ENCODE results near the gene B3GAT1.

GRCh38 chr11:134361661-134362060, 50.4 kb downstream of the B3GAT1 start:
- TF ChIP-seq L3MBTL2 (conservative IDR thresholded peaks at IDR 0.05), result no peak
- TF ChIP-seq SP1 (IDR thresholded peaks at IDR 0.05), result no peak
- no peak for TF ChIP-seq FOXA1 (IDR thresholded peaks at IDR 0.05)
- TF ChIP-seq BHLHE40 (IDR thresholded peaks at IDR 0.05; ENCODE audit: borderline replicate concordance), result no peak

All from HEK293T (cell line).